ENCODE results near the gene DRAP1. TPM values are rescaled to one million over a fixed set of nuclear protein-coding genes. Genes with fewer than 3 reads are reported as not detected.
A peak's percentile ranks its signal among the peaks of the same experiment; 100 is the strongest.

DRAP1 gene
- total RNA-seq, 1 donor from 2014 or later: 106 TPM

DNA sequence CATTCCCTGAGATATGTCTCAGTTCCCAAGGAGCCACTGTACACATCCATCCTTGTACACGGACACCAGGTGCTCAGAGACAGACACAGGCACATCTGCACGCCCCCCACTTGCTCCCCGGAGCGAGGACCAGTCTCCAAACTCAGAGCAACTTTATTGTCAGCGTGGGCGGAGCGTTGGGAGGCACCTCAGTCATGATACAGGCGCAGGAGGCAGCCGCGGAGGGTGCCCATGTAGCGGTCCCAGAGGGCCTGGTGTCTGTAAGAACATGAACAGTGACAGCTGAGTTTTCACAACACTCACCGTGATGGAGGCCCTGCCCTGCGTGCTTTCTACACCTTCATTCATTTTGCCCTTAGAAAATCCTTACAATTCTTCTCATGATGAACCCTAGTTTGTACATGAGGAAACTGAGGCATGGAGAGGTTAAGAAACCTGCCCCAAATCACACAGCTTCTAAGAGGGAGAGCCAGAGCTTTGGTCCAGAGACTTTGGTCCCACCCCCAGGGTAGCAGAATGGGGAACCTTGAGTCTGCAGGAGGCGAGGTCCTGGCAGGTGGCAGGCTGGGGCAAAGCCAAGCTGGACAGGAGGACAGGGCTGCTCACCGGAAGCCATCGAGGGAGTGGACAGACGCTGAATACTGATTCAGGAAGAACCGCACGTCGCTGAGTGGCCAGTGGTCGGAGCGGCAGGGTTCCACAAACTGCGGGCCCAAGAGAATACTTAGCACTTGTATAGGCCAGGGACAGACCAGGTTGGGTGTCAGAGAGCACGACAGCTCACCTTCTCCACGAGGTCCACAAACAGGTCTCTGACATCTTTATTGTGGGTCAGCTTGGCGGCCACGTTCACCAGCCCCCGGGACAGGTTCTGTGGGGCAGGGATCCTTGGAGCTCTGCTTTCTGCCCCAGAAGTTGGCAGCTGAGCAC, 35.2 kb upstream of the DRAP1 start:
- no peak overlapping the region for H3K4me3 Mint-ChIP-seq (ENCODE audit: unreplicated experiment)
- no peak for DNase-seq (ENCODE audit: extremely low spot score, unreplicated experiment)
- H3K9me3 Mint-ChIP-seq (ENCODE audit: unreplicated experiment): no peaks in the 10 kb centered on the region
- H3K4me1 Mint-ChIP-seq (ENCODE audit: unreplicated experiment): peaks cover 29% of the 10 kb centered on the region
- no peaks in the 10 kb centered on the region for H3K27me3 Mint-ChIP-seq (ENCODE audit: unreplicated experiment)
- H3K36me3 Mint-ChIP-seq (ENCODE audit: unreplicated experiment): peaks cover 23% of the 10 kb centered on the region
- TF ChIP-seq, protein P1, sequence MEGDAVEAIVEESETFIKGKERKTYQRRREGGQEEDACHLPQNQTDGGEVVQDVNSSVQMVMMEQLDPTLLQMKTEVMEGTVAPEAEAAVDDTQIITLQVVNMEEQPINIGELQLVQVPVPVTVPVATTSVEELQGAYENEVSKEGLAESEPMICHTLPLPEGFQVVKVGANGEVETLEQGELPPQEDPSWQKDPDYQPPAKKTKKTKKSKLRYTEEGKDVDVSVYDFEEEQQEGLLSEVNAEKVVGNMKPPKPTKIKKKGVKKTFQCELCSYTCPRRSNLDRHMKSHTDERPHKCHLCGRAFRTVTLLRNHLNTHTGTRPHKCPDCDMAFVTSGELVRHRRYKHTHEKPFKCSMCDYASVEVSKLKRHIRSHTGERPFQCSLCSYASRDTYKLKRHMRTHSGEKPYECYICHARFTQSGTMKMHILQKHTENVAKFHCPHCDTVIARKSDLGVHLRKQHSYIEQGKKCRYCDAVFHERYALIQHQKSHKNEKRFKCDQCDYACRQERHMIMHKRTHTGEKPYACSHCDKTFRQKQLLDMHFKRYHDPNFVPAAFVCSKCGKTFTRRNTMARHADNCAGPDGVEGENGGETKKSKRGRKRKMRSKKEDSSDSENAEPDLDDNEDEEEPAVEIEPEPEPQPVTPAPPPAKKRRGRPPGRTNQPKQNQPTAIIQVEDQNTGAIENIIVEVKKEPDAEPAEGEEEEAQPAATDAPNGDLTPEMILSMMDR (IDR thresholded peaks at IDR 0.05): no peak
- H3K27ac Mint-ChIP-seq (ENCODE audit: unreplicated experiment): peak overlapping the region; percentile 82

DNA sequence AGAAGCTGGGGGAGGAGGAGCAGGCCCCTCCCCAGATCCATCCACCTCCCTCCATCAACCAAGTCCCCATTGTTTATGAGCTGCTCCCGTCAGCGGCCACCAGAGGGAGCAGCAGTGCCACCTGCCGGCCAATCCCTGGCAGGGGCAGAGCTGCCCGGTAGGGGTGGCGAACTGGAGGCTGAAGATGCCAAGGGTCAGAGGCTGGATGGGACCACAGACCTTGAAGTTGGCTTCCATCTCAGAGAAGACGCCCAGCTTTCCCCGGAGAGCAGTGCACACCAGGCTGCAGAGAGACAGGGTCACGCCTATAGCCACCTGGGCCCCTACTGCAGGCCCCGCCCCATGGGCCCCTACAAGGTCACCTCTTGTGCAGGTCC, 34.5 kb upstream of the DRAP1 start:
- no peak overlapping the region for H3K4me3 Mint-ChIP-seq (ENCODE audit: unreplicated experiment)
- peaks cover 36% of the 10 kb centered on the region for H3K4me1 Mint-ChIP-seq (ENCODE audit: unreplicated experiment)
- peak overlapping the region; percentile 82 for H3K27ac Mint-ChIP-seq (ENCODE audit: unreplicated experiment)
- no peaks in the 10 kb centered on the region for H3K9me3 Mint-ChIP-seq (ENCODE audit: unreplicated experiment)
- H3K27me3 Mint-ChIP-seq (ENCODE audit: unreplicated experiment): no peaks in the 10 kb centered on the region
- H3K36me3 Mint-ChIP-seq (ENCODE audit: unreplicated experiment): peaks cover 23% of the 10 kb centered on the region
- DNase-seq (ENCODE audit: extremely low spot score, unreplicated experiment): peak; percentile 94
- TF ChIP-seq, protein P1 (IDR thresholded peaks at IDR 0.05): peak; percentile 99

DNA sequence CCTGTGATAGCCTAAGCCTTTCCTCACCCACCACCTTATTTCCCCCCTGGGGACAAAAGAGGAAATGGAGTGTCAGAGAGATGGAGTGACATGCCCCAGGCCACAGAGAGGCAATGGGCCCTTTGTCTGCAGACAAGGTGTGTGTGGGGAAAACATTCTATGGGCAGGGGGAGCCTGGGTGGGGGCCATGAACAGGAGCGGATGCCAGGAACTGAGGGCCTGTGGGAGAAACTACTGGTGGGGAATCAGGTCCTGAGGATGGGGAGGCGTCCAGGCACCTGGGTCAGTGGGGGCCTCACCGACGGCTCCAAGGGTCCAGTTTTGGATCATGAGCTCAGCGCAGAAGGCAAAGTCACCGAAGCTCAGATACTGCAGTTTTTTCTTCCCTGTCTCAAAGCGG, 34.0 kb upstream of the DRAP1 start:
- no peaks in the 10 kb centered on the region for H3K27me3 Mint-ChIP-seq (ENCODE audit: unreplicated experiment)
- H3K9me3 Mint-ChIP-seq (ENCODE audit: unreplicated experiment): no peaks in the 10 kb centered on the region
- no peak for DNase-seq (ENCODE audit: extremely low spot score, unreplicated experiment)
- peaks cover 23% of the 10 kb centered on the region for H3K36me3 Mint-ChIP-seq (ENCODE audit: unreplicated experiment)
- no peak overlapping the region for H3K27ac Mint-ChIP-seq (ENCODE audit: unreplicated experiment)
- TF ChIP-seq, protein P1 (IDR thresholded peaks at IDR 0.05): no peak
- no peak overlapping the region for H3K4me3 Mint-ChIP-seq (ENCODE audit: unreplicated experiment)
- H3K4me1 Mint-ChIP-seq (ENCODE audit: unreplicated experiment): peaks cover 41% of the 10 kb centered on the region

DNA sequence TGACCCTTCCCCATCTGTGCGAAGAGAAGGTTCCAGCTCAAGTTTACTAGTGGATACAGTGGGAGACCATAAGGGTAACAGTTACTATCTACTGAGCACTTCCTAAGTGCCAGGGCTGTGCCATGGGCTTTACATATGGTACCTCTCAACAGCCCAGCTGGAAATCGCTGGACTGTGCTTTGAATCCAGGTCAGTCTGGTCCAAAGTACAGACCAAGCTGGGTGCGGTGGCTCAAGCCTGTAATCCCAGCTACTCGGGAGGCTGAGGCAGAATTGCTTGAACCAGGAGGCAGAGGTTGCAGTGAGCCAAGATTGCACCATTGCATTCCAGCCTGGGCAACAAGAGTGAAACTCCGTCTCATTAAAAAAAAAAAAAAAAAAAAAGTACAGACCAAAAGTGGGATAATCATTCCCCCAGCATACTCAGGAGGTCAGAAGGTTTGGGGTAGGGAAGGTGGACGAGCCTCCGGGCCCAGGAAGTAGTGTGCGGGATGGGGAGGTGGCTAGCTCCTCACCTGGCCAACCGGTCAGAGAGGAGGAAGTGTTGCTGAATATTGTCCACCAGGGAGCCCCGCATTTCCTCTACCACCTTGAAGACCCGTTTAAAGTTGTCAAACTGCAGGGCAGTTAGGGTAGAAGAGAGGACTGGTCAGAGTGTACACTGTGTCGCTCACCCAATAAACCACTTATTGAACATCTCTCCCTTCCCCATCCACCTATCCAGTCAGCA, 33.3 kb upstream of the DRAP1 start:
- peaks cover 43% of the 10 kb centered on the region for H3K4me1 Mint-ChIP-seq (ENCODE audit: unreplicated experiment)
- H3K27me3 Mint-ChIP-seq (ENCODE audit: unreplicated experiment): no peaks in the 10 kb centered on the region

More for the DNA sequence above, 33.3 kb upstream of the DRAP1 start:
- no peaks in the 10 kb centered on the region for H3K9me3 Mint-ChIP-seq (ENCODE audit: unreplicated experiment)
- no peak overlapping the region for H3K27ac Mint-ChIP-seq (ENCODE audit: unreplicated experiment)
- no peak for DNase-seq (ENCODE audit: extremely low spot score, unreplicated experiment)
- peaks cover 23% of the 10 kb centered on the region for H3K36me3 Mint-ChIP-seq (ENCODE audit: unreplicated experiment)
- TF ChIP-seq, protein P1 (IDR thresholded peaks at IDR 0.05): no peak
- no peak overlapping the region for H3K4me3 Mint-ChIP-seq (ENCODE audit: unreplicated experiment)

All from osteocyte (in vitro differentiated cells).